Activated CD8-positive, alpha-beta memory T cell treated with anti-CD3 and anti-CD28 coated beads, Interleukin-2, amount 10 ng/mL, durations not matched to agents 7 days and 5 days (primary cell): ENCODE data around the gene OPHN1. TPM values are rescaled to one million over a fixed set of nuclear protein-coding genes. Genes with fewer than 3 reads are reported as not detected.
"Not testable (repeated sequence)": the region's sequence is repeated elsewhere in the genome, so short reads cannot be mapped to it uniquely, and the experiment has no call there.

Source experiments
- ATAC-seq: fragments of 150-1000 bp; cut with Tn5 transposase; one replicate; pipeline ENCODE4 v1.10.0; 2021; ENCODE audit warnings: moderate library complexity
- CTCF ChIA-PET: fragments of 350-600 bp; sonication (Branson Sonifier 250); formaldehyde crosslinking; loops from one replicate; lab custom pipeline; 2021; ENCODE audit warnings: antibody characterized with exemption; lab: Charles Lee
- DNase-seq: peaks from one replicate; pipeline ENCODE4 v3.0.0-alpha.2; 2020
- H3K27ac Mint-ChIP-seq: one replicate; pipeline ENCODE4 v1.8.0; 2021; ENCODE audit warnings: mild to moderate bottlenecking, mixed read lengths
- H3K27me3 Mint-ChIP-seq: one replicate; pipeline ENCODE4 v1.8.0; 2021; ENCODE audit warnings: mixed read lengths
- H3K36me3 Mint-ChIP-seq: one replicate; pipeline ENCODE4 v1.8.0; 2021; ENCODE audit warnings: mild to moderate bottlenecking, mixed read lengths
- H3K4me1 Mint-ChIP-seq: one replicate; pipeline ENCODE4 v1.8.0; 2021; ENCODE audit warnings: mixed read lengths
- H3K4me3 Mint-ChIP-seq: one replicate; pipeline ENCODE4 v1.8.0; 2021; ENCODE audit warnings: mild to moderate bottlenecking, moderate library complexity, mixed read lengths
- H3K9me3 Mint-ChIP-seq: one replicate; pipeline ENCODE4 v1.8.0; 2022; ENCODE audit warnings: low read depth, mixed read lengths
- total RNA-seq, 2 experiments: library from RNA; stranded (reverse); gene quantifications; one replicate each; pipeline ENCODE4 v1.2.3, GENCODE V29; 2021

OPHN1 gene
- total RNA-seq, 2 experiments from 2014 or later: 0.09 to 0.15 TPM

- H3K27me3 Mint-ChIP-seq: no peaks in the 10 kb centered on the region
- ATAC-seq (no peak), DNase-seq (no peak)
- H3K36me3 Mint-ChIP-seq: no peaks in the 10 kb centered on the region
- H3K9me3 Mint-ChIP-seq: no peaks in the 10 kb centered on the region
- CTCF ChIA-PET: no interaction called here
- H3K4me1 Mint-ChIP-seq: no peaks in the 10 kb centered on the region
- no peak overlapping the region for H3K27ac Mint-ChIP-seq
- H3K4me3 Mint-ChIP-seq: no peak overlapping the region
Observed at GRCh38 chrX:68077378-68077777, 355.9 kb downstream of the OPHN1 start.

DNA sequence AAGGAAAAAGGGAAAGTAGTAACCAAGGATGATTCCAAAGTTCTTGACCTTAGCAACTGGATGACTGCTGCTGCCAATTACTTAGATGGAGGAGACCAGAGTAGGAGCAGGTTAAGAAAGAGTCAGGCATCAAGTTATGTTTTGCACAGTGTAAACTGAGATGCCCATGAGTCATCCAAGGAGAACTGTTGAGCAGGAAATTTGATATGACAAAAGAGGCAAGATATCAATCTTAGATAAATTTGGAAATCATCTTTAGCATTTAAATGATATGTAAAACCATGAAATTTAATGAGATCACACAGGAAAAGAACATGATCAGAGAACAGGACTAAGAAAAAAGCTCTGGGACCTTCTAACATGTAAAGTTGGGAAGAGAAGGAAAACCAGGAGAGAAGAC lies 361.3 kb downstream of the OPHN1 start:
- no peaks in the 10 kb centered on the region for H3K36me3 Mint-ChIP-seq
- ATAC-seq: no peak
- no peak for DNase-seq
- H3K27ac Mint-ChIP-seq: no peak overlapping the region
- H3K4me1 Mint-ChIP-seq: no peaks in the 10 kb centered on the region
- CTCF ChIA-PET: no interaction called here
- H3K4me3 Mint-ChIP-seq: no peak overlapping the region
- no peaks in the 10 kb centered on the region for H3K9me3 Mint-ChIP-seq
- no peaks in the 10 kb centered on the region for H3K27me3 Mint-ChIP-seq

GRCh38 chrX:68070119-68070518 lies 363.2 kb downstream of the OPHN1 start:
- H3K9me3 Mint-ChIP-seq, CTCF ChIA-PET, H3K27me3 Mint-ChIP-seq, ATAC-seq, H3K27ac Mint-ChIP-seq, H3K4me3 Mint-ChIP-seq, DNase-seq, H3K36me3 Mint-ChIP-seq, H3K4me1 Mint-ChIP-seq: not testable (repeated sequence)

DNA sequence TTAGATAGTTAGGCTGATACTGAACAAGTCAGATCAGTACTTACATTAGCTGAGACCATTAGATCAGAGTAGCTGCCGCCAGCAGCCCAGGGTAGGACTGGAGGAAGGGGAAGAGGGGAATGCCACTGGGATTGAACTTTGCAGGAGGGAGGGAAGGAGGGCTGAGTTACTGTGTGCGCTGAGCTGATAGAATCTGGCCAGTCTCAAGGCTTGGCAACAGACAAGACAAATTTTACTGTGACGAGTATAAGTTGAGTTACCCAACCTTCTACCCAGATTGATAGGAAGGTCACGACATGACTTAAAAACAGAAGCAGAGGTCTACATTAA lies 372.1 kb downstream of the OPHN1 start:
- no peaks in the 10 kb centered on the region for H3K27me3 Mint-ChIP-seq
- no peaks in the 10 kb centered on the region for H3K4me1 Mint-ChIP-seq
- no peaks in the 10 kb centered on the region for H3K9me3 Mint-ChIP-seq
- ATAC-seq: no peak
- H3K27ac Mint-ChIP-seq: no peak overlapping the region
- H3K36me3 Mint-ChIP-seq: no peaks in the 10 kb centered on the region
- CTCF ChIA-PET: no interaction called here
- H3K4me3 Mint-ChIP-seq: no peak overlapping the region
- no peak for DNase-seq

- H3K4me1 Mint-ChIP-seq: no peaks in the 10 kb centered on the region
- H3K27me3 Mint-ChIP-seq: no peaks in the 10 kb centered on the region
- no peaks in the 10 kb centered on the region for H3K9me3 Mint-ChIP-seq
- no peaks in the 10 kb centered on the region for H3K36me3 Mint-ChIP-seq
- no peak overlapping the region for H3K27ac Mint-ChIP-seq
- DNase-seq (no peak), ATAC-seq (no peak)
- CTCF ChIA-PET: no interaction called here
- no peak overlapping the region for H3K4me3 Mint-ChIP-seq
Observed at GRCh38 chrX:68060506-68061205, 372.6 kb downstream of the OPHN1 start.

DNA sequence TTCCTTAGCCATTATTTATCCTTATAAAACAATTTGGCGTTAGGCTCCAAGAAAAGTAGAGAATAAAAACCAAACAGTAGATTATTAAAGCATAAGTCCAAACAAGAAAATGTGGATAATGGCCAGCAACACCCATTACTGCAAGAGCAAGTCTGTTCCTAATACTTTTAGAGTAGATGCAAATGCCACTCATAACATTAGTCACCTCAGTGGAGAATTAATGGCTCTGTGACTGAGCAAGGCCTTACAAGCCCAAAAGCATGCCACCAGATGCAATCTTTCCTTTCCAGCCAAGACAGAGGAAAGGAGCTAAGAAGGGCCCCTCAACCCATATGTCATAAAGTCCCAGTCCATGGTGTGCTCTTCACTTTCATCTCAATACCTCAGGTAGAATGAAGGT lies 373.8 kb downstream of the OPHN1 start:
- H3K9me3 Mint-ChIP-seq: no peaks in the 10 kb centered on the region
- no peaks in the 10 kb centered on the region for H3K4me1 Mint-ChIP-seq
- CTCF ChIA-PET: no interaction called here
- DNase-seq (no peak), ATAC-seq (no peak)
- no peaks in the 10 kb centered on the region for H3K36me3 Mint-ChIP-seq
- no peak overlapping the region for H3K27ac Mint-ChIP-seq
- H3K4me3 Mint-ChIP-seq: no peak overlapping the region
- no peaks in the 10 kb centered on the region for H3K27me3 Mint-ChIP-seq

DNA sequence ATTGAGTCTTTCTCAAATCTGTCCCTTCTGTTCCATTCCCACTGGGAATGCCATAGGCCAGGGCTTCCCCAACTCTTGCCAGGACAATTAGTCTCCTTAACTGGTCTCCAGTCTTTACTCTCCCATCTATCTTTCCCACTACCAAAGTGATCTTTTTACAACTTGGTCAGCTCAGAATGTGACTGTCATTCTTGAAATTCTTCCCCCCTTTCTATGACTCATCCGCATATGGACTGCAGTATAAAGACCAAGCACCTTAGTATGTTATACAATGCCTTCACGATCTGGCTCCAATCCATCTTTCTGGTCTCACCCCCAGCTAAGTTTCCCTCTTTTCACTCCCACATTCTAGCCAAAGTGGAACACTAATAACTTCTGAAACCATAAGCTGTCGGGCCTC lies 383.8 kb downstream of the OPHN1 start:
- CTCF ChIA-PET: no interaction called here
- ATAC-seq (no peak), DNase-seq (no peak)
- no peaks in the 10 kb centered on the region for H3K36me3 Mint-ChIP-seq
- no peak overlapping the region for H3K27ac Mint-ChIP-seq
- H3K4me1 Mint-ChIP-seq: no peaks in the 10 kb centered on the region
- H3K4me3 Mint-ChIP-seq: no peak overlapping the region
- no peaks in the 10 kb centered on the region for H3K27me3 Mint-ChIP-seq
- H3K9me3 Mint-ChIP-seq: no peaks in the 10 kb centered on the region

DNA sequence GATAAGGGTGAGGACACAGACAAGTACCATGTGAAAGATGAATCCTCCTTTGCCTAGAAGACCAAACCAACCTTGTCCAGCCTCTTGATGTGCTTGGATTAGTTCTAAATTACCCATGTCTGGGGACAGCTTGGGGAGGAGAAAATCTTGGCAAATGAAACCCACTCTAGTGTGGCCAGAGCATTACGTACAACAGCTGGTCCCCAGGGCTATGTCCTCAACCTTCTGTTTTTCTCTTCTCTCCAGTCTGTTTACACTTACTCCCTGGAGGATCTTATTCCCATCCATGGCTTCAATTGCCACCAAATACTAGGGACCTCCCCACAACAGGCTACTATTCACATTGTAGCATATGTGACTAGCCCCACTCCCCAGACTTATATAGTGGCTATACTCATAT lies 384.5 kb downstream of the OPHN1 start:
- Mint-ChIP-seq H3K9me3 (no peaks in the 10 kb centered on the region), H3K36me3 (no peaks in the 10 kb centered on the region), H3K4me1 (no peaks in the 10 kb centered on the region), H3K4me3 (no peak overlapping the region), H3K27ac (no peak overlapping the region), H3K27me3 (no peaks in the 10 kb centered on the region)
- CTCF ChIA-PET: no interaction called here
- no peak for ATAC-seq
- no peak for DNase-seq

- Mint-ChIP-seq H3K36me3 (no peaks in the 10 kb centered on the region), H3K4me3 (no peak overlapping the region), H3K9me3 (no peaks in the 10 kb centered on the region), H3K27ac (no peak overlapping the region), H3K4me1 (no peaks in the 10 kb centered on the region), H3K27me3 (no peaks in the 10 kb centered on the region)
- CTCF ChIA-PET: no interaction called here
- ATAC-seq: no peak
- DNase-seq: no peak
Observed at GRCh38 chrX:68045008-68045577, 388.2 kb downstream of the OPHN1 start.

GRCh38 chrX:68043713-68044438 lies 389.4 kb downstream of the OPHN1 start:
- CTCF ChIA-PET: no interaction called here
- no peak overlapping the region for H3K4me3 Mint-ChIP-seq
- H3K27ac Mint-ChIP-seq: no peak overlapping the region
- H3K4me1 Mint-ChIP-seq: no peaks in the 10 kb centered on the region
- no peaks in the 10 kb centered on the region for H3K27me3 Mint-ChIP-seq
- DNase-seq (no peak), ATAC-seq (no peak)
- no peaks in the 10 kb centered on the region for H3K9me3 Mint-ChIP-seq
- no peaks in the 10 kb centered on the region for H3K36me3 Mint-ChIP-seq

GRCh38 chrX:68041110-68041509 lies 392.2 kb downstream of the OPHN1 start:
- no peak for DNase-seq
- no peaks in the 10 kb centered on the region for H3K9me3 Mint-ChIP-seq

GRCh38 chrX:68018248-68019203 lies 414.8 kb downstream of the OPHN1 start:
- Mint-ChIP-seq H3K4me1 (no peaks in the 10 kb centered on the region), H3K27ac (no peak overlapping the region), H3K9me3 (no peaks in the 10 kb centered on the region), H3K27me3 (no peaks in the 10 kb centered on the region), H3K4me3 (no peak overlapping the region), H3K36me3 (no peaks in the 10 kb centered on the region)
- CTCF ChIA-PET: no interaction called here
- ATAC-seq (no peak), DNase-seq (no peak)

More at GRCh38 chrX:68041110-68041509, 392.2 kb downstream of the OPHN1 start:
- no peak for ATAC-seq
- Mint-ChIP-seq H3K36me3 (no peaks in the 10 kb centered on the region), H3K27me3 (no peaks in the 10 kb centered on the region), H3K4me1 (no peaks in the 10 kb centered on the region), H3K27ac (no peak overlapping the region), H3K4me3 (no peak overlapping the region)
- CTCF ChIA-PET: no interaction called here

- DNase-seq: no peak
- H3K36me3 Mint-ChIP-seq: no peaks in the 10 kb centered on the region
- H3K27me3 Mint-ChIP-seq: no peaks in the 10 kb centered on the region
- no peak for ATAC-seq
- CTCF ChIA-PET: no interaction called here
- H3K27ac Mint-ChIP-seq: no peak overlapping the region
- H3K9me3 Mint-ChIP-seq: no peaks in the 10 kb centered on the region
- H3K4me3 Mint-ChIP-seq: no peak overlapping the region
- no peaks in the 10 kb centered on the region for H3K4me1 Mint-ChIP-seq
Observed at GRCh38 chrX:67998540-67998939, 434.8 kb downstream of the OPHN1 start.
